Measurements from ENCODE around the gene MIA. TPM values are rescaled to one million over a fixed set of nuclear protein-coding genes. Genes with fewer than 3 reads are reported as not detected.

Gene MIA
- total and polyA plus RNA-seq, 2 of the 4 experiments (the other 2 are of a cell fraction): 0.44 TPM; not detected in 1

DNA sequence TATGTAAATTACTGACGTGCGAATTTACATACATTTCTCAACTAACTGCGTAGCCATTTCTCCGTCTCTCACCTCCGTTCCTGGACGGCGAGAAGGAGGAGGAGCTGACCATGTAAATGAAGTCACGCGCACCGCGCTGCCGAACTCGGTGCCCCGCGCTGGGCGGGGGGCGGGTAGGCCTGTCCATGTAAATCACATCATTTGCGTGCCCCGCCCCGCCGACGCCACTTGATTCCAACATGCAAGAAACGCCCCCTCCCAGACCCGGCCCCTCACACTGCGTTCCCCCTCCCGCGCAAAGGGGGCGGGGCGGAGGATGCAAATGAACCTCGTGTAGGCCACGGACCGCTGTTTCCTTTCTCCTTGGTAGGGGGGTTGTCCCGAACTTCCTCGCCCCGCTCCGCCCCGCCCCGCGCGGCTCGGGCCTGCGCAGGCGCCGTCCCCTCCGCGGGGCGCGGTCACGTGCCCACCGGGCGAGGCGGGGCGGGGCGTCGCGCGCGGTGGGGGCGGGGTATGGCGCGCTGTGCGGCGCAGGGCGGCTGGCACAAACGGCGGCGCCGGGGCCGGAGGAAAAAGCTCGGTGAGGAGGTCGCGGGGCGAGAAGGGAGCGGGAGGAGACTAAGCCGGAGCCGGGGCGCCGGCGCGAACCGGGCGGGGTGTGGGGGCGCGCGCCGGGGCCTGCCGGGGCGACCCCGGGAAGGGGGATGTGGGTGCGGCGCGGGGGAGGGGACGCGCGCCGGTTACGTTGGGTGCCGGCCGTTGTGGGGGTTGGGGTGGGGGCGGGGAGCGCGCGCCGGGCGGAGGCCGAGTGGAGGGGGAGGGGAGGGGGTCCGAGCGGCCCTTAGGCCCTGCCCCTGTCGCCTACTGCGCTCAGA lies 23.6 kb downstream of the MIA start, which contains the start of gene EGLN2 (continued):
- TF ChIP-seq, protein P1, sequence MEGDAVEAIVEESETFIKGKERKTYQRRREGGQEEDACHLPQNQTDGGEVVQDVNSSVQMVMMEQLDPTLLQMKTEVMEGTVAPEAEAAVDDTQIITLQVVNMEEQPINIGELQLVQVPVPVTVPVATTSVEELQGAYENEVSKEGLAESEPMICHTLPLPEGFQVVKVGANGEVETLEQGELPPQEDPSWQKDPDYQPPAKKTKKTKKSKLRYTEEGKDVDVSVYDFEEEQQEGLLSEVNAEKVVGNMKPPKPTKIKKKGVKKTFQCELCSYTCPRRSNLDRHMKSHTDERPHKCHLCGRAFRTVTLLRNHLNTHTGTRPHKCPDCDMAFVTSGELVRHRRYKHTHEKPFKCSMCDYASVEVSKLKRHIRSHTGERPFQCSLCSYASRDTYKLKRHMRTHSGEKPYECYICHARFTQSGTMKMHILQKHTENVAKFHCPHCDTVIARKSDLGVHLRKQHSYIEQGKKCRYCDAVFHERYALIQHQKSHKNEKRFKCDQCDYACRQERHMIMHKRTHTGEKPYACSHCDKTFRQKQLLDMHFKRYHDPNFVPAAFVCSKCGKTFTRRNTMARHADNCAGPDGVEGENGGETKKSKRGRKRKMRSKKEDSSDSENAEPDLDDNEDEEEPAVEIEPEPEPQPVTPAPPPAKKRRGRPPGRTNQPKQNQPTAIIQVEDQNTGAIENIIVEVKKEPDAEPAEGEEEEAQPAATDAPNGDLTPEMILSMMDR (conservative IDR thresholded peaks at IDR 0.05; ENCODE audit: low read depth, low read length): no peak
- TF ChIP-seq BHLHE40 (IDR thresholded peaks at IDR 0.05; ENCODE audit: low read depth, low read length) (peak; percentile 90), CHD1 (IDR thresholded peaks at IDR 0.05; ENCODE audit: low read depth, low read length) (0 out of 2 replicates have a peak, but pooled peaks have one; percentile 65), POLR2A (IDR thresholded peaks at IDR 0.05; ENCODE audit: low read depth, low read length) (peak; percentile 67), NFE2L2 (IDR thresholded peaks at IDR 0.05; ENCODE audit: low read depth, low read length) (no peak)
- TF ChIP-seq, protein P2, sequence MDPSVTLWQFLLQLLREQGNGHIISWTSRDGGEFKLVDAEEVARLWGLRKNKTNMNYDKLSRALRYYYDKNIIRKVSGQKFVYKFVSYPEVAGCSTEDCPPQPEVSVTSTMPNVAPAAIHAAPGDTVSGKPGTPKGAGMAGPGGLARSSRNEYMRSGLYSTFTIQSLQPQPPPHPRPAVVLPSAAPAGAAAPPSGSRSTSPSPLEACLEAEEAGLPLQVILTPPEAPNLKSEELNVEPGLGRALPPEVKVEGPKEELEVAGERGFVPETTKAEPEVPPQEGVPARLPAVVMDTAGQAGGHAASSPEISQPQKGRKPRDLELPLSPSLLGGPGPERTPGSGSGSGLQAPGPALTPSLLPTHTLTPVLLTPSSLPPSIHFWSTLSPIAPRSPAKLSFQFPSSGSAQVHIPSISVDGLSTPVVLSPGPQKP (IDR thresholded peaks at IDR 0.05; ENCODE audit: borderline replicate concordance, low read depth, low read length): no peak
